Activated CD4-positive, alpha-beta T cell treated with anti-CD3 and anti-CD28 coated beads for 36 hours (primary cell): ENCODE data around the gene MTG2. TPM values are rescaled to one million over a fixed set of nuclear protein-coding genes. Genes with fewer than 3 reads are reported as not detected.
A peak's percentile ranks its signal among the peaks of the same experiment; 100 is the strongest.

Source experiments
- ATAC-seq: fragments of 200-7000 bp; cut with Tn5 transposase; one replicate; pipeline ENCODE4 v1.10.0; 2021; ENCODE audit warnings: mild to moderate bottlenecking, moderate library complexity
- CTCF ChIA-PET: fragments of 350-600 bp; sonication (Branson Sonifier 250); formaldehyde crosslinking; loops from one replicate; lab custom pipeline; 2021; ENCODE audit warnings: antibody characterized with exemption; lab: Charles Lee
- POLR2A ChIA-PET: fragments of 350-600 bp; sonication (Branson Sonifier 250); formaldehyde crosslinking; loops from one replicate; lab custom pipeline; 2021; ENCODE audit warnings: antibody characterized with exemption, inconsistent platforms; lab: Charles Lee
- DNase-seq: peaks from one replicate; pipeline ENCODE4 v3.0.0-alpha.2; 2020
- H3K27ac Mint-ChIP-seq: one replicate; pipeline ENCODE4 v1.8.0; 2021; ENCODE audit warnings: mixed read lengths
- H3K27me3 Mint-ChIP-seq: one replicate; pipeline ENCODE4 v1.8.0; 2021; ENCODE audit warnings: mixed read lengths
- H3K36me3 Mint-ChIP-seq: one replicate; pipeline ENCODE4 v1.8.0; 2021; ENCODE audit warnings: low read depth, mixed read lengths
- H3K4me1 Mint-ChIP-seq: one replicate; pipeline ENCODE4 v1.8.0; 2021; ENCODE audit warnings: mixed read lengths
- H3K4me3 Mint-ChIP-seq: one replicate; pipeline ENCODE4 v1.8.0; 2021; ENCODE audit warnings: mild to moderate bottlenecking, moderate library complexity, mixed read lengths
- H3K9me3 Mint-ChIP-seq: one replicate; pipeline ENCODE4 v1.8.0; 2021; ENCODE audit warnings: low read depth, mixed read lengths
- intact Hi-C, 2 experiments: fragments of 100-400 bp; cut with DNase I in 1 of 2; cut with micrococcal nuclease in 1 of 2; formaldehyde crosslinking; loops; one replicate each; pipeline versions ENCODE4 v1.14.2 to v1.15.1; 2022 to 2024; cut with DNase I, micrococcal nuclease
- total RNA-seq, 2 experiments: library from RNA; stranded (reverse); gene quantifications; one replicate each; pipeline ENCODE4 v1.2.3, GENCODE V29; 2021

MTG2 gene
- total RNA-seq, 2 experiments from 2014 or later: 38.0 to 44.9 TPM

- ChIA-PET POLR2A (no interaction called here), CTCF (no interaction called here)
- Mint-ChIP-seq H3K4me3 (no peak overlapping the region), H3K9me3 (no peaks in the 10 kb centered on the region), H3K27ac (no peak overlapping the region), H3K27me3 (peaks cover 29% of the 10 kb centered on the region), H3K4me1 (no peaks in the 10 kb centered on the region), H3K36me3 (no peaks in the 10 kb centered on the region)
- DNase-seq (no peak), ATAC-seq (peak; percentile 14)
- intact Hi-C loops: no loop called here
Observed at GRCh38 chr20:62219101-62219991, 36.5 kb downstream of the MTG2 start.

GRCh38 chr20:62219992-62220665 is 37.3 kb downstream of the MTG2 start, which contains the start of gene HRH3:
HRH3 (minus strand) TSS chr20:62220278; CDS start chr20:62219970, 308 bp downstream.
- no peaks in the 10 kb centered on the region for H3K4me1 Mint-ChIP-seq
- ChIA-PET CTCF (no interaction called here), POLR2A (no interaction called here)
- intact Hi-C loops: loop anchor here in 1 of 2 experiments (1.0 kb wide), 1 partner anchor 18 kb away; the partner anchor contains the start of gene OSBPL2
- no peaks in the 10 kb centered on the region for H3K36me3 Mint-ChIP-seq
- no peak within 1 kb of the TSS for H3K27ac Mint-ChIP-seq
- no peaks in the 10 kb centered on the region for H3K9me3 Mint-ChIP-seq
- no peak within 1 kb of the TSS for H3K4me3 Mint-ChIP-seq
- ATAC-seq: peak; percentile 66
- peak; percentile 60 for DNase-seq
- peaks cover 35% of the 10 kb centered on the region for H3K27me3 Mint-ChIP-seq

- POLR2A ChIA-PET: no interaction called here
- Mint-ChIP-seq H3K27me3 (peaks cover 32% of the 10 kb centered on the region), H3K27ac (no peak overlapping the region), H3K9me3 (no peaks in the 10 kb centered on the region), H3K4me1 (no peaks in the 10 kb centered on the region), H3K4me3 (no peak overlapping the region), H3K36me3 (no peaks in the 10 kb centered on the region)
- intact Hi-C loops: loop anchor here in 1 of 2 experiments (1.0 kb wide), 1 partner anchor 17 kb away; the partner anchor contains the start of gene OSBPL2
- DNase-seq: no peak
- no peak for ATAC-seq
- CTCF ChIA-PET: no interaction called here
Observed at GRCh38 chr20:62220666-62221568, 38.1 kb downstream of the MTG2 start.

GRCh38 chr20:62222266-62222850 is 39.5 kb downstream of the MTG2 start:
- ATAC-seq: no peak
- ChIA-PET POLR2A (no interaction called here), CTCF (no interaction called here)
- H3K36me3 Mint-ChIP-seq: no peaks in the 10 kb centered on the region
- DNase-seq: no peak
- no peak overlapping the region for H3K4me3 Mint-ChIP-seq
- H3K4me1 Mint-ChIP-seq: no peaks in the 10 kb centered on the region
- no peak overlapping the region for H3K27ac Mint-ChIP-seq
- intact Hi-C loops: no loop called here
- no peaks in the 10 kb centered on the region for H3K9me3 Mint-ChIP-seq
- peaks cover 37% of the 10 kb centered on the region for H3K27me3 Mint-ChIP-seq

- ChIA-PET CTCF (no interaction called here), POLR2A (no interaction called here)
- DNase-seq (no peak), ATAC-seq (no peak)
- intact Hi-C loops: no loop called here
- H3K4me3 Mint-ChIP-seq: no peak overlapping the region
- no peak overlapping the region for H3K27ac Mint-ChIP-seq
- H3K4me1 Mint-ChIP-seq: no peaks in the 10 kb centered on the region
- H3K27me3 Mint-ChIP-seq: peaks cover 35% of the 10 kb centered on the region
- H3K36me3 Mint-ChIP-seq: no peaks in the 10 kb centered on the region
- no peaks in the 10 kb centered on the region for H3K9me3 Mint-ChIP-seq
Observed at GRCh38 chr20:62222972-62223371, 40.1 kb downstream of the MTG2 start.

GRCh38 chr20:62223571-62223970 is 40.7 kb downstream of the MTG2 start:
- ChIA-PET POLR2A (no interaction called here), CTCF (no interaction called here)
- H3K4me1 Mint-ChIP-seq: no peaks in the 10 kb centered on the region
- H3K27me3 Mint-ChIP-seq: peaks cover 35% of the 10 kb centered on the region
- H3K27ac Mint-ChIP-seq: no peak overlapping the region
- H3K9me3 Mint-ChIP-seq: no peaks in the 10 kb centered on the region
- ATAC-seq (no peak), DNase-seq (no peak)
- H3K4me3 Mint-ChIP-seq: no peak overlapping the region
- H3K36me3 Mint-ChIP-seq: no peaks in the 10 kb centered on the region
- intact Hi-C loops: no loop called here

GRCh38 chr20:62224113-62224855 is 41.5 kb downstream of the MTG2 start:
- Mint-ChIP-seq H3K36me3 (no peaks in the 10 kb centered on the region), H3K9me3 (no peaks in the 10 kb centered on the region), H3K27ac (no peak overlapping the region), H3K4me3 (no peak overlapping the region), H3K27me3 (peaks cover 30% of the 10 kb centered on the region), H3K4me1 (no peaks in the 10 kb centered on the region)
- DNase-seq (no peak), ATAC-seq (no peak)
- intact Hi-C loops: no loop called here
- CTCF ChIA-PET: no interaction called here
- POLR2A ChIA-PET: no interaction called here

GRCh38 chr20:62225026-62225425 is 42.2 kb downstream of the MTG2 start:
- intact Hi-C loops: no loop called here
- Mint-ChIP-seq H3K27ac (no peak overlapping the region), H3K4me3 (no peak overlapping the region), H3K27me3 (peaks cover 30% of the 10 kb centered on the region), H3K4me1 (no peaks in the 10 kb centered on the region), H3K36me3 (no peaks in the 10 kb centered on the region), H3K9me3 (no peaks in the 10 kb centered on the region)
- CTCF ChIA-PET: no interaction called here
- POLR2A ChIA-PET: no interaction called here
- DNase-seq (no peak), ATAC-seq (no peak)

GRCh38 chr20:62225820-62226635 is 43.2 kb downstream of the MTG2 start:
- ChIA-PET POLR2A (no interaction called here), CTCF (interaction anchor here (1.0 kb wide), 1 partner anchor 9 kb away, joined by 4 read pairs; no protein-coding TSS in a partner anchor)
- no peak overlapping the region for H3K27ac Mint-ChIP-seq
- no peaks in the 10 kb centered on the region for H3K4me1 Mint-ChIP-seq
- intact Hi-C loops: no loop called here
- no peak for DNase-seq
- no peaks in the 10 kb centered on the region for H3K36me3 Mint-ChIP-seq
- ATAC-seq: no peak
- H3K4me3 Mint-ChIP-seq: no peak overlapping the region
- H3K9me3 Mint-ChIP-seq: no peaks in the 10 kb centered on the region
- peaks cover 27% of the 10 kb centered on the region for H3K27me3 Mint-ChIP-seq
